SK-N-SH treated with all-trans-retinoic acid at 6 μM for 48 hours (cell line): ENCODE results near the gene RABGAP1.

Experiments
- ARNTL ChIP-seq: fragments of 450-650 bp; formaldehyde crosslinking; IDR thresholded peaks from 2 replicates; pipeline ENCODE4 v1.5.0; 2020; ENCODE audit warnings: low read depth, mild to moderate bottlenecking, moderate library complexity, borderline replicate concordance
- BACH2 ChIP-seq: fragments of 250-450 bp; sonication (Bioruptor Pico); IDR thresholded peaks from 2 replicates; pipeline ENCODE4 v1.9.0; 2021; ENCODE audit warnings: mild to moderate bottlenecking, borderline replicate concordance
- ISL1 ChIP-seq: fragments of 250-450 bp; sonication (Bioruptor Pico); IDR thresholded peaks from 2 replicates; pipeline ENCODE4 v2.1.2; 2022; ENCODE audit warnings: mild to moderate bottlenecking, moderate library complexity
- RARB ChIP-seq: fragments of 250-450 bp; sonication (Bioruptor Pico); IDR thresholded peaks from 2 replicates; pipeline ENCODE4 v1.8.0; 2021; ENCODE audit warnings: mild to moderate bottlenecking, moderate library complexity
- TOX ChIP-seq: fragments of 250-450 bp; sonication (Bioruptor Pico); IDR thresholded peaks from 2 replicates; pipeline ENCODE4 v1.8.0; 2021; ENCODE audit warnings: mild to moderate bottlenecking, moderate library complexity, borderline replicate concordance
- ZFP30 ChIP-seq: fragments of 450-650 bp; formaldehyde crosslinking; IDR thresholded peaks from 2 replicates; pipeline ENCODE4 v1.5.0; 2022; ENCODE audit warnings: mild to moderate bottlenecking, moderate library complexity
- TF ChIP-seq, protein P1 (sequence below): fragments of 250-450 bp; sonication (Bioruptor Pico); IDR thresholded peaks from 2 replicates; pipeline ENCODE4 v1.8.0; 2020; ENCODE audit warnings: mild to moderate bottlenecking, moderate library complexity, borderline replicate concordance
- TF ChIP-seq, protein P2 (sequence below): fragments of 250-450 bp; sonication (Bioruptor Pico); IDR thresholded peaks from 2 replicates; pipeline ENCODE4 v1.5.1; 2020; ENCODE audit warnings: low read depth, mild to moderate bottlenecking, moderate library complexity

DNA sequence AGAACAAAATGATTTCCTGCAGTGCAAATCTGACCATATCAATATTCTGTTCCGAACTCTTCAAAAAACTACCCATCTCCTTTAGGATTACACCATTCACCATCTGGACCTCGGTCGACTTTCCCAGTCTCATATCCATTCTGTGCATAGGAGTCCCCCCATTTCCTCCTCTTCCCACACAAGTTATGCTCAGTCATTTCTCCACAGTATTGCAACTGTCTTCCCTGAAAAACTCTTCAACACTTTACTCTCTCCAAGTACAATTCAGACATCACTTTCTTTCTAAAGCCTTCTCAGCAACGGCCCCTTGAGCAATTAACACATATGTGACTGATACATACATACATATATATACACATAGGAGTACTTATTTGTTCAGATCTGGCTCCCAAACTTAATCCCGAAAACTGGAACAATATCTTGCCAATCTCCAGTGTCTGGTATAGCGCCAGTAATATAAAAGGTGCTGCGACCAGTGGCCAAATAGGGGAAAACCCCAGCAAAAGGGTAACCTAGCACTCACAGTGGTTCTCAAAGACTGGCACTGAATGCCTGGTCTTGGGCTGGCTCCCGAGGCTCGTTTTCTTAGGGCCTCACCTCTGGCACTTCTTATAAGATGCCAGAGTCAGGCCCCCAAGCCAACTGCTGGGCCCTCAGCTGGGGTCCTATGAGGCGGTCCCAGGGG lies 10.1 kb upstream of the RABGAP1 start:
- TF ChIP-seq RARB (CRISPR knock-in tag) (no peak), ZFP30 (CRISPR knock-in tag) (no peak), TOX (CRISPR knock-in tag) (no peak), ARNTL (CRISPR knock-in tag) (no peak), ISL1 (CRISPR knock-in tag) (no peak), BACH2 (CRISPR knock-in tag) (no peak)
- TF ChIP-seq, protein P1, sequence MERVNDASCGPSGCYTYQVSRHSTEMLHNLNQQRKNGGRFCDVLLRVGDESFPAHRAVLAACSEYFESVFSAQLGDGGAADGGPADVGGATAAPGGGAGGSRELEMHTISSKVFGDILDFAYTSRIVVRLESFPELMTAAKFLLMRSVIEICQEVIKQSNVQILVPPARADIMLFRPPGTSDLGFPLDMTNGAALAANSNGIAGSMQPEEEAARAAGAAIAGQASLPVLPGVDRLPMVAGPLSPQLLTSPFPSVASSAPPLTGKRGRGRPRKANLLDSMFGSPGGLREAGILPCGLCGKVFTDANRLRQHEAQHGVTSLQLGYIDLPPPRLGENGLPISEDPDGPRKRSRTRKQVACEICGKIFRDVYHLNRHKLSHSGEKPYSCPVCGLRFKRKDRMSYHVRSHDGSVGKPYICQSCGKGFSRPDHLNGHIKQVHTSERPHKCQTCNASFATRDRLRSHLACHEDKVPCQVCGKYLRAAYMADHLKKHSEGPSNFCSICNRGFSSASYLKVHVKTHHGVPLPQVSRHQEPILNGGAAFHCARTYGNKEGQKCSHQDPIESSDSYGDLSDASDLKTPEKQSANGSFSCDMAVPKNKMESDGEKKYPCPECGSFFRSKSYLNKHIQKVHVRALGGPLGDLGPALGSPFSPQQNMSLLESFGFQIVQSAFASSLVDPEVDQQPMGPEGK (CRISPR knock-in tag), result no peak
- TF ChIP-seq, protein P2, sequence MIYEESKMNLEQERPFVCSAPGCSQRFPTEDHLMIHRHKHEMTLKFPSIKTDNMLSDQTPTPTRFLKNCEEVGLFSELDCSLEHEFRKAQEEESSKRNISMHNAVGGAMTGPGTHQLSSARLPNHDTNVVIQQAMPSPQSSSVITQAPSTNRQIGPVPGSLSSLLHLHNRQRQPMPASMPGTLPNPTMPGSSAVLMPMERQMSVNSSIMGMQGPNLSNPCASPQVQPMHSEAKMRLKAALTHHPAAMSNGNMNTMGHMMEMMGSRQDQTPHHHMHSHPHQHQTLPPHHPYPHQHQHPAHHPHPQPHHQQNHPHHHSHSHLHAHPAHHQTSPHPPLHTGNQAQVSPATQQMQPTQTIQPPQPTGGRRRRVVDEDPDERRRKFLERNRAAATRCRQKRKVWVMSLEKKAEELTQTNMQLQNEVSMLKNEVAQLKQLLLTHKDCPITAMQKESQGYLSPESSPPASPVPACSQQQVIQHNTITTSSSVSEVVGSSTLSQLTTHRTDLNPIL, result no peak
